ENCODE data around the gene MEIKIN.

DNA sequence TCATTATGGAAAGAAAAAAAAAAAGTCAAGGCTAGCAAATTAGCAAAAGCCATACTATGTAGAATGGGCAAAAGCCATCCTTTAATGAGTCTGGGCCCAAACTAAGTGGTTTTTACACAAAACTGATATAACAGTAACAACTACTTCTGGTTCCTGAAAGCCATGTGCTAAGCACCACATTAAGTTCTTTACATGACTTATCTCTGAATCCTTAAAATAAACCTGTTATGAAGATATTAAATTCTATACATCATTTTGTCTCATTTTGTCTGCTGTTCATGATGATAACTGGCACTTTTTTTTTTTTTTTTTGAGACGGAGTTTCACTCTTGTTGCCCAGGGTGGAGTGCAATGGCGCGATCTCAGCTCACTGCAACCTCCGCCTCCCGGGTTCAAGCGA lies 153.6 kb downstream of the MEIKIN start:
- TF ChIP-seq CTCF (conservative IDR thresholded peaks at IDR 0.05 in 1 of 2, IDR thresholded peaks at IDR 0.05 in 1 of 2; ENCODE audit: low read depth in 1 of 2, low read length in 2 of 2) (no peak), EZH2 (IDR thresholded peaks at IDR 0.05; ENCODE audit: low read length, missing control alignments) (no peak)

Data from fibroblast of lung (primary cell).